Upper lobe of left lung (tissue), 4 donors: ENCODE data around the gene PATZ1.

Experiments
- CTCF ChIP-seq, 6 experiments: fragments of 450-650 bp in 4 of 6; fragments of 200-600 bp in 2 of 6; sonication (generic) in 2 of 6; IDR thresholded peaks; one replicate each; pipeline ENCODE4 v1.5.1; 2016 to 2019; ENCODE audit warnings: antibody characterized with exemption in 6 of 6
- EP300 ChIP-seq, 4 donors: sonication (generic); formaldehyde crosslinking; IDR thresholded peaks; one replicate each; pipeline ENCODE4 v1.5.1; 2017; ENCODE audit warnings: antibody characterized with exemption in 4 of 4, control low read depth in 2 of 4
- POLR2A ChIP-seq, 4 donors: fragments of 450-650 bp; IDR thresholded peaks; one replicate each; pipeline ENCODE4 v1.5.1; 2016 to 2017; ENCODE audit warnings: antibody characterized with exemption in 4 of 4, mild to moderate bottlenecking in 2 of 4

- TF ChIP-seq CTCF (IDR thresholded peaks at IDR 0.05): no peak
- no peak for TF ChIP-seq POLR2A (IDR thresholded peaks at IDR 0.05)
- TF ChIP-seq EP300 (IDR thresholded peaks at IDR 0.05): no peak
These were observed 67.4 kb downstream of the PATZ1 start for GRCh38 chr22:31278626-31279326.
